AG08395 (cell line): Measurements from ENCODE around the gene TSHR.

Source experiments
- DNase-seq: peaks from one replicate; pipeline ENCODE4 v3.0.0; 2012; ENCODE audit warnings: mixed read lengths, low spot score

Gene TSHR

DNA sequence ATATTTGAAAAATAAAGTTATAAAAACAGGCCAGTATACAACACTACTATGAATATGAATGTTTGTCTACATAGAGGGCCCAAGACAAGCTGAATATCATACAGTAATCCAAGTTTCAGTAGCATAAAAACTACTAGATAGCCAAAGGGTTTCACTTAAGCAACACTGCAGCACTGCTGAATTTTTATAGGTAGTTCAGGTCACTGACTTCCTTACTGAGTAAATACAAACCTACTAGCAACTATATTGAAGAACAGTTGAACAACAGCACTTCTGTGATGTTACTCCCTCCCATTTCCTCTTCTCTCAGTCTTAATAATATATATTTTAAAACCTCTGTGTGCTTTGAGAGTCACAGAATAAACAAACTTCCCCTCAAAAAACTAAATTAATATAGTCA lies 222.6 kb downstream of the TSHR start:
- no peak for DNase-seq

DNA sequence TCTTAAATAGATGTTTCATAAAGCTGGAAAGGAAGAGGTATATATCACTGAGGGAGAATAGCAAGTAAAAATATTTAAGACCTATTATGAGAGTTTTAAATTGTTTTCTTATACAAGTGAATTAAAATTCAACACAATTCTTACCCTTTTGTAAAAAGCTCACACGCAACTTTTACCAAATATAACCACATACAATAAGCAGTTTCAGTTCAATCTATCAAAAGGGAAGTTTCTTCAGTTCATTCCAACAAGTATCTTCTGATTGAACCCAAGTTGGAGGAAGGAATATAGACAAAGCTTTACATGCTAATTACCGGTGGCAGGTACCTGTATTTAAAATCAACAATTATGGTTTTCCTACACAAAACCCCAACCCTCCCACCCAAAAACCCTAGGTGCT lies 224.2 kb downstream of the TSHR start:
- no peak for DNase-seq

DNA sequence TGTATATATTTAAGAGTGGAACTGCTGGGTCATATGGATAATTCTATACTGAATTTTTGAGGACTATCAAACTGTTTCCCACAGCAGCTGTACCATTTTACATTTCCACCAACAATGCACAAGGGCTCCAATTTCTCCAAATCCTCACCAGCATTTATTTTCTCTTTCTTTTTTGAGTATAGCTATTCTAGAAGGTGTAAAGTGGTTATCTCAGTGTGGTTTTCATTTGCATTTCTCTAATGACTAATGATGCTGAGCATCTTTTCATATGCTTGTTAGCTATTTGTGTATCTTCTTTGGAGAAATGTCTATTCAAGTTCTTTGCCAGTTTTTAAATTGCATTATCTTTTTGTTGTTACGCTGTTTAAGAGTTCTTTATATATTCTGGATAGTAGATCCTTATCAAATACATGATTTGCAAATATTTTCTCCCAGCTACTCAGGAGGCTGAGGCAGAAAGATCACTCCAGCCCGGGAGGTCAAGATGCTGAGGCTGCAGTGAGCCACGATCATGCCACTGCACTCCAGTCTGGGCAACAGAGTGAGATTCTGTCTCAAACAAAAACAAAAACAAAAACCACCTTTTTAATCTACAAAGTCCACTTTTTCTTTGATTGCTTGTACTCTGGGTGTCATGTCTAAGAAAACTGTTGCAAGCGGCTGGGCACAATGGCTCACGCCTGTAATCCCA lies 232.6 kb downstream of the TSHR start:
- DNase-seq, result no peak

DNA sequence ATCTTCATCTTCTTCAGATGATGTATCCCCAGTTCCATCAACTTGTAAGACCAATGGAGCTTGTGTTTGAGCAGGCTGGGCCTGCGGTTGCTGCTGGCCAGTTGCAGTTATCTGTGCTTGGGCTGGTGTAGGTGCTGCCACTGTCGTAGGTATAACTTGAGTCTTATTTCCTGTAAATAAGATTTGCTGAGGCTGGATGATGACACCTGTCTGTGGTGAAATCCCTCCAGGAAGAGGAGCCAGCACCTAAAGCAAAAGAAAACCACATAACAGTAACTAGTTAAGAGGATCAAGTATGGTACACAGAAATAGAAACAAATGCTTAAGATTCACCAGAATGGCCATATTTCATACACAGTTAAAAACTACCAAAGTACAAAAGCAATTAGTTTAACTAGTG lies 237.2 kb downstream of the TSHR start:
- no peak for DNase-seq

DNA sequence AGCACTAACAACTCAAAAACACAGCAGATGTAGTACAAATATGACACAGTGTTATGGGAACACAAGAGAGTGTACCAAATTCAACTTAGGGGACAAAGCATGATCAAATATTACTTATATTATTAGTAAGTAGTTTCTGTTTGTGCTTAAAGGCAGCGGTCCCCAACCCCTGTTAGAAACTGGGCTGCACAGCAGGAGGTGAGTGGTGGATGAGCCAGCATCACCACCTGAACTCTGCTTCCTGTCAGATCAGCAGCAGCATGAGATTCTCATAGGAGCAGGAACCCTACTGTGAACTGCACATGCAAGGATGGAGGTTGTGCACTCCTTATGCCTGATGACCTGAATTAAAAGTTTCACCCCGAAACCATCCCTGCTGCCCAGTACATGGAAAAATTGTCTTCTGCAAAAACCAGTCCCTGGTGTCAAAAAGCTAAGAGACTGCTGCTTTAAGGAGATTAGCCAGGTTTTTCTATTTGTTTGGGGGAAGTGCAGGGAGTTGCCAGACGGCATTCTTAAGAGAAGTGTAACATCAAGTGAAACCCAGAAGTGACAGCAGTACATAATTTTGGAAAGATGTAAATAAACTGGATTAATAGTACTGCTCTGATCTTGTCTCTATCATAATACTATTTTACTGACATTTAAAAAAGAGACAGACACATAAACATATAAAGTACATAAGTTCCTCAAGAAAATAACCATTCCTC lies 238.7 kb downstream of the TSHR start:
- DNase-seq, result no peak
